Measurements from ENCODE around the gene CABP4.

Gene CABP4

DNA sequence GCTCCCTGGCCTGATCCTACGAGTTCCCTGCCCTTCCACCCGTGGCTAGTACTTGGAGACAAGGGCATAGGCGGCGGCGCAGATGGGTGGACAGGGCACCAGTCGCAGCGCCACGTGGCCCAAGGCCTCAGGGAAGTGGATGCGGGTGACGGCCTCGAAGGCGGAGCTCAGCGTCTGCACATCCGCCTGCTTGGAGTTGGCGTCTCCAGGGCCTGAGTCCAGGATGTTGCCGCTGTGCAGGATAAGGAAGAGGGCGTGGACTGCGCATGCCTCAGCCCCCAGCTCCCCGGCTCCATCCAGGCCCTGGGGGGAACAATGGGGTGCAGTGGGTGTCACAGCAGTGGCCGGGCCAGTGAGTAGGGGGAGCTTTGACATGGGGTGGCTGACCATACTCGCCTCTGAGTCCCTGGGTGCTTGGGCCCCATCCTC lies 43.4 kb downstream of the CABP4 start:
- no peak for DNase-seq

DNA sequence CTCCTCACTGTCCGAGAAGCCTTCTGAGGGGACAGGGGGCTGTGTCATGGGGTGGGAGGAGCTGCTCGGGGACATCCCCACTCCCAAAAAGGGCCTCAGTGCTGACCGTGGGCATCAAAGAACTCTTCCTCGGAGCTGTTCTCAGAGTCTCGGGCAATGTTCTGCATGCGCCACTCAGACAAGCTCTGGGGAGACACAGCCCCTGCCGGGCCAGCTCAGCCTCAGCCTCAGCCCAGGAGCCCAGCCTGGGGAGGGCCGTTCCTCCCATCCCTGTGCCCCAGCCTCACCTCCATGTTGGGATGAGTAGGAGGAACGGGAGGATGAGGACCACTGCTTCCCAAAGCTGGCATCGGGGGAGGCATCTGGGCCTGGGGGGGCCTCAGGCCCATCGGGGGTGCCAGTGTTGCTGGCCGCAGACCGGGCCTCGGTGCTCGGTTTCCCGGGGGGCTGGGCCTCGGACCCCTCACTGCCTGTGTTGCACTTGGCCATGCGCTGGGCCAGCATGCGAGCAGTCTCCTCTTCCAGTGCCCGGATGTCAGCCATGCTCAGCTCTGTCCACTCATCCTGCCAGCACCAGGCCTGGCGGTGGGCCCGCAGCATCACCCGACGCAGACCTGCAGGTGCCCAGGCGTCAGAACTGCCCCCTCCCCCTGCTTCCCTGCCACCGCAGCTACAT lies 44.8 kb downstream of the CABP4 start:
- DNase-seq: no peak

DNA sequence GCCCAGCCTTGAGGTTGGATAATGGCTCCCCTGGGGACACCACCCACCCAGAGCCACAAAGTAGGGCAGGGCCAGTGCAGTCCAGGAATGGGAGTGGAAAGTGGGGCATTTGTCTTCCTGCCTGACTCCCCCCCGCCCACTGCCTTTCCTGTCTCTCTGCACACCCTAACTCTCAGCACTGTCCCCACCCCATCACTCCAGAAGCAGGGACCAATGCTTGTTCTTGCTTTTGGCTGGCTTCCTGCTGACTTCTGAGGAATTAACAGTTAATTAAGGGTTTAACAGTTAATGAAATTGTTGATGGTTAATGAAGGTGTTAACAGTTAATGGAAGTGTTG lies 45.3 kb downstream of the CABP4 start:
- no peak for DNase-seq

DNA sequence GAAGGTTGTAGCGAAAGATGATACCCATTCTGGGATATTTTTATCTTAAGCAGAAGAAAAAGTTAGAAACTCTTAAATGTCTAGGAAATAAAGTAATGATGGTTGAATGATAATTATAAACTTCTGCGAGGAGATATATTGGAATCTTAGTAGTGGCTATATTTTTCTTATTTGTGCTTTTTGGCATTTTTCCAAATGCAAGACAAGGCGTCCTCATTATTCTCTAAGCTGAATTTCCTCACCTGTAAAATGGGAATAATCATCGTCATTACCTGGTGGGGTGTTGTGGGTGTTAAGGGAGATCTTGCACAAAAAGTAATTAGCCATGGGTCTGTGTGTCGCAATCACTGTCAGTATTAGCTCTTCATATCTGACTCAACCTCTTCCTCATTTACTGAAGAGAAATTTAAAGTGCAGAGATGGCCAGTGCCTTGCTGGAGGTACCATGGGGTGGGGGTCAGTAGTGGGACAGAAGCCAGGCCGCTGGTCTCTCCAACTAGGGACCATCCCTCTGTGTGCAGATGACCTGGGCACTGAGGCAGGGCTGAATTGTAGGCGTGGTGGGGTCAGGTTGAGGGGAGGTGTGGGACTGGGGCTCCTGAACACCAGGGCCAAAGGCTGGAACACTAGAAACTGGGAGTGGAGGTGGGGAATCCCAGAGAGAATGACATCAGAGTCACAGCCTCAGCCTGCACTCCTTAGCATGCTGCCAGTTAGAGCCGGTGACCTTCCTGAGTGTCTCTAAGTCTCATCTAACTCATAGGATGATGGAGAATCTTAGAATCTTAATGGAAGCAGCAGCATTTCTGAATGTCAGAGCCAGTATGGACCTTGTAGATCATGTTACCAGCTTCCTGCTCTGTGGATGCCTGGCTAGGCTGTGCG lies 45.9 kb downstream of the CABP4 start:
- DNase-seq: no peak

DNA sequence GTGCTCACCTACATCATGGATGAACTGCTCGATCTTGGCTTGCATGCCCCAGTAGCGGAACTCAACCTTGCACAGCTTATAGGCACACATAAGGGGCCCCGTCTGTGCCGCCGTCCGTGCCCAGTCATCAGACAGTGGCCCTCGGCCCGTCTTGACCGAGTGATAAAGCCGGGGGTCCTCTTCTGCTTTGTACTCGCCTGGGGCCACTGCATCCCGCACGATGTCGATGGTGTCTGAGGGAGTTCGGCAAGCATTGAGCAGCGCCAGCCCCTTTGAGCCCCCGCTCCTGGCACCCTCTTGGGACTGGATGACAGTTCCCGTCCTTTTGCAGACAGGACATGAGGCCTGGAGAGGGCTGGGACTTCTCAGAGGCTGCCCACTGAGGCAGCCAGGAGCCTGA lies 46.7 kb downstream of the CABP4 start:
- DNase-seq: no peak

DNA sequence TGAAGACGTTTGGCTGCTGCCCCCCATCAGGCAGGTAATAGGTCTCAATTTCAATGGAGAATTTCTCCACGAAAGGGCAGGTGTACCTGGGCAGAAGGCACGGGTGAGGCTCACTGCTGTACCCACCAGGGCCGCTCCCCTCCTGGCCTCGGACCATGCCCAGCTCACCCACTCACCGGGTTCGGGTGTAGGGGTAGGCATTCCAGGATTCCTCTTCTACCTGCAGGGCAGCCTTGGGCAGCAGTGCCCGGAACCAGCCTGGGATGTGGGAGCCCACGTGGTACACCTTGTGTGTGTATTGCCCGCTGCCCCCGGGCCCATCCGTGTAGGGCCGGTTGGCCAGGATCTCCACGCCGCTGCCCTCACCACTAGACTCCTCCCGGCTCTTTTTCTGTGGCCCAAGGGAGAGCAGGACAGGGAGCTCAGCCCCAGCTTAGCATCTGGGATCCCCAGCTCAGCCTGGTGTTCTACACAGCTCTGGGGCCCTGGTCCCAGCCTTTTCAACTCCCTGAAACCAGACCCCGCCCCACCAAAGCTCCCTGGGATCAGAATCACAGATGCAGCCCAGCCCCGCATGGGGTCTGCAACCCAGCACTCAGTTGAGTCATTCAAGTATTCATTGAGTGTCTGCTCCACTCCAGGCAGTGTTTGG lies 47.3 kb downstream of the CABP4 start:
- DNase-seq: no peak

DNA sequence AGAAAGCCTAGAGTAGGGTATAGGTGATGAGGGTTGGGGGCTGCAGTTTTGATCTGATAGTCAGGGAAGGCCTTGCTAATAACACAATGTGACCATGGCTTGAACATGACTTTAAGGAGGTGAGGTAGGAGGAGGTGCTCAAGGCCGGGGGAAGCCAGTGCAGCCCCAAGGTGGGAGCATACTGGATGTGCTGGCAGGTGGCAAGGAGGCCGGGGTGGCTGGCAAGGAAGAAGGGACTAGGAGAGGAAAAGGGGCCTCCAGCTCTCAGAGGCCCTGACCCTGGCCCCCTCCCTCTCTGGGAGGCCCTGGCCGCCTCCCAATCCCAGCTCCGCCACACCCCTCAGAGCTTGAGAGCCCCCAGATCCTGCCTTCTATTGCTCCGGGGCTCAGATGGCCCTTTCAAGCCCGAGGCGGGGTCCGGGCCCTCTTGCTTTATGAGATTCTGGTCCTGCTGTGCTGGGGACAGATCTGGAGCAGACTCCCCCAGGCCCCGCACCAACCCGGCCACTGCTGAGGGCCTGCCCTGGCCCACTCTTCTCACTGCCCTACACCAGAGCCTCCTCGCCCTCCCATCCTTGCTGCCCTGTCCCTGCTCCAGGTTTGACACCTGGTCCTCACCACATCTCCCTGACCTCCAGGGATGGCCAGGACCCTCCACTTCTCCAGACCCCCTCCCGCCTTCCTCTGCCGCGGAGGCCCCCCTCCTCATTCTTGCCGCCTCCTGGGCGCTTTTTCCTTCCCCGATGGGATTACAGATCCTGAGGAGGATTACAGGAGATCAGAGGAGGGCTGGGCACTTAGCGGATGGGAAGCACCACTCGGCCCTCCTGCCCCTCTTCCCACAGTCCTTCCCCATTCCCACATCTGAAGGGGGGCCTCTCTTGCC lies 48.2 kb downstream of the CABP4 start:
- no peak for DNase-seq

DNA sequence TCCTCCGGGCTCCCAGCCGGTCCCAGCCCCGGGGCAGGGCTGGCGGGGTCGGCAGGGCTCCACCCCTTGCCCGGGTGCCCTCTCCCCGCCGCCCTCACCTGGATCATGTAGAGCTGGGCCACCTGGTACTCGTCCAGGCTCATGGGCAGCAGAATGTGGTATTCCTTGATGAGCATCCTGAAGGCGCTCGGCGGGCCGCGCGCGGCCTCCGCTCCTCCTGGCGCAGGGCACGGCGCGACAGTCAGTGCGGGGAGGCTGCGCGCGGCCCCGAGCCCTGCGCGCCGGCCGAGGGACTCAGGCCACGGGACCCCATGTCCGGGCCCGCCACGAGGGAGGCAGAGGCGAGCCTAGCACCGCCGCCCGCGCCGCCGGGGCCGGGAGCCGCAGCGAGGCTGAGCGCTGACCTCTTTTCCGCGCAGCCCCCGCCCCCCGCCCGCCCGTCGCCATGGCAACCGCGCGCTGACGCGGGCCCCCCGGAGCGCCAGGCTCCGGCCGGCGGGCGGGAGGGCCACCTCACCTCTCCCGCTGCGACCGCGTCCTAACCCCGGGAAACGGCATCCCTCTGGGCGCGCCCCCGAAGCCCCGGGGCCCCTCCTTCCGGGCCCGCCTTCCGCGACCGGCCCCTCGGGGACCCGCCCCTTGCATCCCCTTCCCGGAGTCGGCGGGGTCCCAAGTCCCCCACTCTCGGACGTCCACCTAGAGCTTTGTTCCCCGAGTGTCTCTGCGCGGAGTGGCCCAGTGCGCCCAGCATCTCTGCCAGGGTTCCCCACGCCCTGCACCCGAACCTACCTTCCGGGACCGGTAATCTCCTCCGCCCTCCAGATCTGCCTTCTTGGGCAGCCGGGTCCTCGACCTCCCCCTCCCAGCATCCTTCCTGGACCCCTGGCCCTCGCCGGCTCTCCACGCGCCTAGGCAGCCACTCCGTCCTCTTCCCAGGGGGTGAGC lies 49.1 kb downstream of the CABP4 start:
- DNase-seq: peak; percentile 45

DNA sequence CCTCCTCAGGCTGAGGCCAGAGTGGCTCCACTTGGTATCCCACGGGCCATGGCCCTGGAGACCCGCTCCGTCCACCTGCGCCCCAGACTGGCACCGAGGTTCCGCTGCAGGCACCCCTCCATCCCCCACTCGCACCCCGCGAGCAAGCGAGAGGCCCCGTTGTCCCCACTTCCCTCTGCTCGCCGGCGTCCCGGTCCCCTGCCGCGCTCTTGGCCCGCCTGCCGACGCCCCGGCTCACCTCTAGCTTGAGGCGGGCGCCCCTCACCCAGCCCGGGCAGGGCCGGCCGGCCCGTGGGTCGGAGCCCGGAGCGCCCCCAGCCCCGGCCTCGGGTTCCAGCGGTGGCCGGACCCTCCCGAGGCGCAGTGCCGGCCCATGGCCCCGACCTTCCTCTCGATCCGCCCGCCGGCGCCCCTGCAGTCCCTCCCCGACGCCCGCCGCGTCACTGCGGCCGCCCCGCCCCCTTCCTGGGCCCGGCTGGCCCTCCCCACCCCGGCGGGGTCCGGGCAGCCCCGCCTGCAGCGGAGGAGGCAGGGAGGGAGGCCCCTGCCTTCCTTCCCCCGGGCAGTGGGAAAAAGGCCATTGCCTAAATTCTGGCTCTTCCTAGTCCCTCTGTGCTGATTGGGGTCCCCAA lies 49.9 kb downstream of the CABP4 start, which contains the start of gene PITPNM1:
PITPNM1 (minus strand) TSS at position 414 of the 632 bp plus-strand sequence. CDS start 1,183 bp downstream, outside the sequence.
- DNase-seq: peak; percentile 84

DNA sequence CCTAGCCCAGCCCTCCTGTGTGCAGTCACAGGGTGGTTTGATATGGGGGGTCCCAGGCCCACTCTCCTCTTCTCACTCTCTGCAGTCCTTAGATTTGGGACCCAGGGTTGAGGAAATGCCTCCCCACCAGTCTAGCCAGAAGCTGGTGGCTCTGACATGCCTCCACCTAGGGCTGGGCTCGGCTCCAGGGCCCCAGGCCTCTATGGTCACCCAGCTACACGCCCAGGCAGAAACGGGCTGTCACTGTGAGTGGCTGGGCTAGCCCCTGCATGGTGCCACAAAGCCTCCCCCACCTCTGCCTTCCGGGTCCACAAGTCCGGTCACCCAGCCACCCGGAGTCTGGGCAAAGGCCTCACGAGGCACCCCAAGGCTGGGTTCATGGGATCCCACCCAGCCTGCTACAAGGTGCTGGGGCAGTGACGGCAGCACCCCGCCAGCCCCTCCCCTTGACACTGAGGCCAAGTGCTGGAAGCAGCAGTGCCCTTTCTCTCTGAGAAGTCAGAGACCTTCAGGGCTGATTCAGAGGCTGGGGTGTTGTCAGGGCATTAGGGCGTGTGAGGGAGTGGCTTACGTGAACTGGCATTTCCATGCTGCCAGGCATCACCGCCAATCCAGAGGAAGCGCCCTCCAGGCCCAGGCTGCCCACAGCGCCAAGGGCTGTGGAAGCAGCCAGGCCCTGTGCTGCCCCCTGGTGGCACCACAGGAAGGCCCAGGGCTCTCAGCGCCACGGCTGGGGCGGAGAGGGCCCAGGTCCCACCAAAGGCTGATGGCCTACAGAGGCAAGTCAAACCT lies 50.6 kb downstream of the CABP4 start:
- DNase-seq: peak; percentile 92

DNA sequence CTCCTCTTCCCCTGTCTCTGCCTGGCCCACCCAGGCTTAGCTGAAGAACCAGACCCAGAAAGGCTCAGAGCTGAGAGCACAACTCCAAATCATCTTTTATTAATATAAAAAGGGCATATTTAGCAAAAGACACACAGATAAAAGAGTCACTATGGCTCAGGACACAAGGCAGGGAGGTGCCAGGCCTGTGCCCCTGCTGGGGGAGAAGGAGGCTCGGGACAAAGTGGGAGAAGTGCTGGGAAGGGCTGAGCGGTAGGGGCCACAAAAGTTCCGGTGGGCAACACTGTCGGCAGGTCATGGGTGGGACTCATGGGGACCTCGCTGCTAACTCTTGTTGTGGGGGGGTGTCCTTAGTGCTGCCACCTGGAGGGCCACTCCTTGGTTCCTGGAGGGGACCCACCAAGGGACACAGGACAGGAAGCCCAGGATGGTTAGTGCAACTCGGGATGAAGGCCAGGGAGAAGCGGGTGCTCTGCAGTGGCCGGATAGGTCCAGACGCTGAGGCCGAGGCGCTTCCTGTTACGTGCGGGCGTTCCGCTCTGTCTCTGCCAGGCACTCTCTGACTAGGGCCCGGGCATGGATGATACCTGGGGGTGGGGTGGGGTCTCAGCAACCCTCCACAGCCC lies 51.4 kb downstream of the CABP4 start:
- DNase-seq: no peak

DNA sequence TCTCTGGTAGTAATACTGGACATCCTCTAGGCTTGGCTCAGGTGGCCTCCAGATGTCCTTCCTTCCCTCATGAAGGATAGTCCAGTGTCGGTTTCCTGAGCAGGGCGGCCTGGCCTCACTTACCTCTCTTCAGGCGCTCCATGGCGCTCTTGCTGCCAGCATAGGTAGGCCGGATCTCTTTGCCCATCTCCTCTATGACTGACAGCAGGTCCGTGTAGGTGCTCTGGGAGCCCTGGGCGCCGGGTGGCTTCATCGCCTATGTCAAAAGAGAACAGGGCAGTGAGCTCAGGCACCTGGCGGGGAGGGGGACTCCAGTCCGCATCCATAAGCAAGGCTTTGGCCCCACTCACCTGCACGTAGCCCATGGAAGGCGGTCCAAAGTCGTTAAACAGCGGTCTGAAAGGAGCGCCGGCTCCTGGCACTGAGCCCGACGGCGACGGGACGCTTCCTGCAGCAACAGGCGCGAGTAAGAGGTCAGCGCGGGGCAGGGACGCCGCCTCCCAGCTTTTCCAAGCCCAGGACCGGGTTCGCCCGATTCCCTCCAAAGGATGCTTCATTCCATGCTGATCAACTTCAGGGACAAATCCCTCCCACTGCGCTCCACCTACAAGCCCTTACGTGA lies 52.2 kb downstream of the CABP4 start:
- no peak for DNase-seq

DNA sequence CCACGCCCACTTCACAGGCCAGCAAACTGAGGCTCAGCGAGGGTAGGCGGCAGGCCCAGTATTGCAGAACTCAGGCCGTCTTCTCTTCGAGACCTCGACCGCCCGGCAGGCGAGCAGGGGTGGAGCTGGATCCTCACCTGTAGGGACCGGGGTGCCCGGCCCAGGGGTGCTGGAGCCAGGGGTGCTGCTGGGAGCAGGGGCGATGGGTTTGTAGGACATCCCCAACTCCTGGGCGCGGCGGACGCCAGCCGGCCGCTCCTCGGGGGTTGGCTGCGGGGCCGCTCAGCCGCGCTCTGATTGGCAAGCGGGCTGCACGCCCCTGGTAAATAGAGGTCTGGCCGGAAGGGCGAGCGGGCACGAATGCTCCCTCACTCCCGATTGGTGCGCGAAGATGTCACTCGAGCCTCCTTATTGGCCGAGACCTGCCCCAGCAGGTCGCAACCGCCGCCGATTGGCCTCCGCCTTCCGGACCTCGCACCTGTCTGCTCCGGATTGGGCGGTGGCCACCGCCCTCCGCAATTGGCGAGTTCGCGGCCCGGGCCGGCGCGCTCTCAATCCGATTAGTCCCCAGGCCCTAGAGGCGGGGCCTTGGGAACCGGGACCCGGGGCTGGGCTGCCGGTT lies 52.8 kb downstream of the CABP4 start, which contains the start of gene CDK2AP2:
CDK2AP2 (minus strand) TSS at position 299 of the 622 bp plus-strand sequence; CDS start at position 219, 80 bp downstream.
- DNase-seq: peak; percentile 98

DNA sequence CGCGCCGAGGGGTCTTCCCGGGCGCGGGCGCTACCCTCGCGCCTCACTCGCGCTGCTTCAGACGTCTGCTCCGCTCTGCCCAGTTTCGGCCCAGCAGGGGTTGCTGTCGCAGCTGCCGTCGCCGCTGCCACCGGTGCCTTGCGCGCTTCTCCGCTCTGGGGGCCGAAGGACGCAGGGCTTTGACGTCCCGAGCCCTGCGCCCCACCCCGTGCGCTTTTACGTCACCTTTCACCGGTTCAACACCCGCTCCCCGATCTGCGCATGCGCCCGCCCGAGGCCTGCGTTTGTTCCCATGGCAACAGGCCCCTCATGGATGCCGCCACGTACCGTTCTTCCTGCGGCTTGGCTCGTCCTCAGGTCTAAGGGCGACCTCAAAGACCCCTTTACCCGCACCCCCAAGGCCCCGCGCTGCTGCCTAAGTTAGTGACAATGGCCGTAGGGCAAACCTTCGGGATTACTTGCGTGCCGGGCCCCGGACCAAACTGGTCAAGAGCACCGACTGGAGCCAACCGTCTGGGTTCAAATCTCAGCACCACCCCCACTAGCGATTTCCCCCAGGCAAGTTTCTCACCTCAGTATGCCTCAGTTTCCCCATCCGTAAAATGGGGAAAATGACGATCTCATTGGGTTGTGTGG lies 53.5 kb downstream of the CABP4 start:
- peak; percentile 100 for DNase-seq

DNA sequence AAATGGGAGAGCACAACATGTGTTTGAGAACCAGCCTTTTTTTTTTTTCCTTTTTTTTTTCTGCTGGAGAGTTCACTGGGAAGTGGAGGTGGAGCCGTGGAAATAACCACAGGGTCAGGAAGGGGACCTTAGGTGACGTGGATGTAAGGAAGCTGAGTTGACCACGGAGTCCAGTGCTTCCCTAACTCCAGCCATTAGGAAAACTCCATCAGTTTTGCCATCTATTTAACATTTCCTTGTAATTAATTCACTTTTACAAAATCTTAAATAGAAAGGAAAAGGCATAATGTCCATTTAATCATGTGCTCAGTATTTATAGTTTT lies 54.8 kb downstream of the CABP4 start:
- DNase-seq: no peak

Data from CD4-positive, alpha-beta T cell treated with Interleukin-6 for 4 hours (primary cell).